RWPE1 (cell line): ENCODE measurements around the gene NCAN.

Experiments used
- CTCF ChIA-PET: fragments of 350-600 bp; sonication (Branson Sonifier 250); formaldehyde crosslinking; extraction: SDS; loops from one replicate; lab custom pipeline; 2021; lab: Yijun Ruan, JAX
- POLR2A ChIA-PET: fragments of 400-600 bp; formaldehyde crosslinking; extraction: SDS; loops from one replicate; lab custom pipeline; 2020; ENCODE audit warnings: antibody characterized with exemption; ENCODE audit not compliant: low non-redundant PET; lab: Yijun Ruan, JAX
- DNase-seq: peaks from one replicate; pipeline ENCODE4 v3.0.0; 2012; ENCODE audit warnings: low spot score
- H3K27ac ChIP-seq: fragments of 450-650 bp; 2 replicates; pipeline ENCODE4 v1.5.1; 2017
- CTCF ChIP-seq: fragments of 450-650 bp; conservative IDR thresholded peaks from 2 replicates; pipeline ENCODE4 v1.5.1; 2017; ENCODE audit warnings: low read depth, mild to moderate bottlenecking

Gene NCAN

GRCh38 chr19:19257137-19257536 is 45.4 kb downstream of the NCAN start:
- no peak overlapping the region for H3K27ac ChIP-seq
- CTCF ChIA-PET: no interaction called here
- no peak for TF ChIP-seq CTCF

GRCh38 chr19:19257836-19258588 is 46.3 kb downstream of the NCAN start:
- no peak for TF ChIP-seq CTCF
- ChIA-PET CTCF (no interaction called here), POLR2A (no interaction called here)
- DNase-seq: no peak
- no peak overlapping the region for H3K27ac ChIP-seq

More at GRCh38 chr19:19257137-19257536, 45.4 kb downstream of the NCAN start:
- DNase-seq: no peak
- POLR2A ChIA-PET: no interaction called here

GRCh38 chr19:19258589-19259338 is 47.0 kb downstream of the NCAN start:
- CTCF ChIA-PET: interaction anchor here (0.6 to 1.0 kb wide), 2 partner anchors 16 to 189 kb away, joined by 3 to 5 read pairs; no protein-coding TSS in a partner anchor
- no peak overlapping the region for H3K27ac ChIP-seq
- POLR2A ChIA-PET: no interaction called here
- no peak for DNase-seq
- no peak for TF ChIP-seq CTCF

- H3K27ac ChIP-seq: no peak overlapping the region
- TF ChIP-seq CTCF: no peak
- CTCF ChIA-PET: no interaction called here
- POLR2A ChIA-PET: no interaction called here
- DNase-seq: peak; percentile 76
Measured at GRCh38 chr19:19259741-19260140, 48.0 kb downstream of the NCAN start.

- ChIA-PET POLR2A (no interaction called here), CTCF (interaction anchor here (0.7 to 0.8 kb wide), 2 partner anchors 10 to 31 kb away, joined by 3 read pairs; no protein-coding TSS in a partner anchor)
- H3K27ac ChIP-seq: no peak overlapping the region
- no peak for DNase-seq
- TF ChIP-seq CTCF: no peak
Measured at GRCh38 chr19:19260417-19261214, 48.9 kb downstream of the NCAN start.
